Retinal pigment epithelial cell (primary cell): ENCODE results near the gene SMAD3.

ENCODE experiments used
- DNase-seq: peaks from one replicate; pipeline ENCODE4 v3.0.0-alpha.2; 2010; ENCODE audit warnings: low read depth
- H3K4me3 ChIP-seq: 2 replicates; pipeline ENCODE4 v1.5.1; 2011; ENCODE audit warnings: mild to moderate bottlenecking, low read length, control low read depth, moderate library complexity
- CTCF ChIP-seq: conservative IDR thresholded peaks from 2 replicates; pipeline ENCODE4 v1.5.1; 2011; ENCODE audit warnings: low read depth, low read length, control low read depth, inconsistent platforms

Gene SMAD3

GRCh38 chr15:67084561-67084960 is 19.2 kb downstream of the SMAD3 start:
- H3K4me3 ChIP-seq = no peak overlapping the region
- no peak for DNase-seq
- no peak for TF ChIP-seq CTCF

- no peak for TF ChIP-seq CTCF
- H3K4me3 ChIP-seq = no peak overlapping the region
- DNase-seq = no peak
Measured at GRCh38 chr15:67085237-67085817, 19.9 kb downstream of the SMAD3 start.

- no peak overlapping the region for H3K4me3 ChIP-seq
- TF ChIP-seq CTCF = no peak
- DNase-seq = no peak
Measured at GRCh38 chr15:67085818-67086636, 20.6 kb downstream of the SMAD3 start.

GRCh38 chr15:67086637-67086914 is 21.2 kb downstream of the SMAD3 start:
- no peak for DNase-seq
- H3K4me3 ChIP-seq = no peak overlapping the region
- no peak for TF ChIP-seq CTCF

- DNase-seq = no peak
- TF ChIP-seq CTCF = no peak
- H3K4me3 ChIP-seq = no peak overlapping the region
Measured at GRCh38 chr15:67087507-67088172, 22.2 kb downstream of the SMAD3 start.

- H3K4me3 ChIP-seq = no peak overlapping the region
- no peak for TF ChIP-seq CTCF
- DNase-seq = no peak
Measured at GRCh38 chr15:67089217-67090193, 24.1 kb downstream of the SMAD3 start.
